ENCODE data around the gene SLIT1. TPM values are rescaled to one million over a fixed set of nuclear protein-coding genes. Genes with fewer than 3 reads are reported as not detected.

SLIT1 gene
- total RNA-seq, 6 experiments from 2014 or later = 0.04 to 0.29 (median 0.12) TPM; not detected in 1

- H3K9me3 ChIP-seq = no peaks in the 10 kb centered on the region
- DNase-seq = no peak
- ATAC-seq = no peak
- WGBS (ENCODE audit: insufficient coverage, low coverage, low lambda C conversion rate, missing lambda C conversion rate) = 89% methylated on average over 3 of the region's 3 CpGs
- H3K27me3 ChIP-seq = no peaks in the 10 kb centered on the region
- intact Hi-C loops (cut with DNase I) = no loop called here
- peaks cover 0 to 10% (median 4%) of the 10 kb centered on the region in 4 donors for H3K36me3 ChIP-seq
- H3K4me1 ChIP-seq = peaks cover 0 to under 1% (median 0%) of the 10 kb centered on the region in 4 donors
- no peak overlapping the region for H3K27ac ChIP-seq
- TF ChIP-seq POLR2A (IDR thresholded peaks at IDR 0.05) (no peak), CTCF (IDR thresholded peaks at IDR 0.05) (no peak)
- no peak overlapping the region for H3K4me3 ChIP-seq
Observed at GRCh38 chr10:96978621-96979154, 207.1 kb downstream of the SLIT1 start.

GRCh38 chr10:96975136-96975535, 210.6 kb downstream of the SLIT1 start:
- H3K4me3 ChIP-seq = no peak overlapping the region
- H3K36me3 ChIP-seq = no peaks in the 10 kb centered on the region
- H3K9me3 ChIP-seq = no peaks in the 10 kb centered on the region
- peaks cover 0 to 18% (median 8%) of the 10 kb centered on the region in 4 donors for H3K4me1 ChIP-seq
- DNase-seq = no peak
- 94% methylated on average over 2 of the region's 2 CpGs for WGBS (ENCODE audit: insufficient coverage, low coverage, low lambda C conversion rate, missing lambda C conversion rate)
- H3K27me3 ChIP-seq = no peaks in the 10 kb centered on the region
- TF ChIP-seq CTCF (IDR thresholded peaks at IDR 0.05) (no peak), POLR2A (IDR thresholded peaks at IDR 0.05) (no peak)
- ATAC-seq = no peak
- intact Hi-C loops (cut with DNase I) = no loop called here
- H3K27ac ChIP-seq = no peak overlapping the region

GRCh38 chr10:96973809-96974747, 211.7 kb downstream of the SLIT1 start:
- TF ChIP-seq POLR2A (IDR thresholded peaks at IDR 0.05) (no peak), CTCF (IDR thresholded peaks at IDR 0.05) (no peak)
- Histone ChIP-seq H3K27ac (no peak overlapping the region), H3K27me3 (no peaks in the 10 kb centered on the region), H3K36me3 (no peaks in the 10 kb centered on the region), H3K9me3 (no peaks in the 10 kb centered on the region), H3K4me1 (peaks cover 0 to 22% (median 9%) of the 10 kb centered on the region in 4 donors), H3K4me3 (no peak overlapping the region)
- DNase-seq (no peak), ATAC-seq (peak in 1 of 4 donors; percentile 26)
- intact Hi-C loops (cut with DNase I) = no loop called here
- WGBS (ENCODE audit: insufficient coverage, low coverage, low lambda C conversion rate, missing lambda C conversion rate) = 60% methylated on average over 5 of the region's 5 CpGs

- H3K9me3 ChIP-seq = no peaks in the 10 kb centered on the region
- intact Hi-C loops (cut with DNase I) = no loop called here
Observed at GRCh38 chr10:96972264-96972663, 213.5 kb downstream of the SLIT1 start.

More at GRCh38 chr10:96972264-96972663, 213.5 kb downstream of the SLIT1 start:
- TF ChIP-seq POLR2A (IDR thresholded peaks at IDR 0.05) (no peak), CTCF (IDR thresholded peaks at IDR 0.05) (no peak)
- no peaks in the 10 kb centered on the region for H3K27me3 ChIP-seq
- H3K27ac ChIP-seq = no peak overlapping the region
- H3K36me3 ChIP-seq = no peaks in the 10 kb centered on the region
- H3K4me3 ChIP-seq = no peak overlapping the region
- ATAC-seq (no peak), DNase-seq (no peak)
- 15% methylated on average over 1 of the region's 1 CpG for WGBS (ENCODE audit: insufficient coverage, low coverage, low lambda C conversion rate, missing lambda C conversion rate)
- peaks cover 0 to 29% (median 13%) of the 10 kb centered on the region in 4 donors for H3K4me1 ChIP-seq
